B cell (primary cell): ENCODE results near the gene PSMG4. TPM values are rescaled to one million over a fixed set of nuclear protein-coding genes. Genes with fewer than 3 reads are reported as not detected.

Source experiments
- ATAC-seq: fragments of 200-7000 bp; cut with Tn5 transposase; one replicate; pipeline ENCODE4 v1.10.0; 2021; ENCODE audit warnings: low read depth, mild to moderate bottlenecking, moderate number of reproducible peaks, moderate library complexity
- CTCF ChIA-PET: fragments of 350-600 bp; sonication (Branson Sonifier 250); formaldehyde crosslinking; loops from one replicate; lab custom pipeline; 2021; ENCODE audit warnings: antibody characterized with exemption, inconsistent platforms; lab: Charles Lee
- POLR2A ChIA-PET: fragments of 350-600 bp; sonication (Branson Sonifier 250); formaldehyde crosslinking; loops from one replicate; lab custom pipeline; 2021; ENCODE audit warnings: antibody characterized with exemption; lab: Charles Lee
- DNase-seq: peaks from one replicate; pipeline ENCODE4 v3.0.0; 2013
- H2AFZ ChIP-seq: 2 replicates; pipeline ENCODE4 v1.6.1; 2012; ENCODE audit warnings: mild to moderate bottlenecking, low read depth, low read length; ENCODE audit not compliant: insufficient read depth, poor library complexity, severe bottlenecking
- H3K27ac ChIP-seq, 2 donors: 1 replicate in 1 of 2; 2 replicates in 1 of 2; pipeline ENCODE4 v1.5.1; 2012 to 2013; ENCODE audit warnings: low read length in 2 of 2, mild to moderate bottlenecking in 2 of 2, moderate library complexity in 1 of 2
- H3K27me3 ChIP-seq, 4 experiments: fragments of 200-600 bp in 1 of 4; sonication (generic) in 1 of 4; replicated peaks in 1 of 4; 1 replicate in 2 of 4; 2 replicates in 2 of 4; pipeline versions ENCODE4 v1.6.1 to v1.7.0; 2013 to 2016; ENCODE audit warnings: low read length in 3 of 4, mild to moderate bottlenecking in 2 of 4, mixed read lengths in 1 of 4, moderate library complexity in 1 of 4; ENCODE audit not compliant: insufficient read depth in 4 of 4, control insufficient read depth in 3 of 4; ENCODE audit errors: control extremely low read depth in 1 of 4
- H3K36me3 ChIP-seq, 2 experiments: replicated peaks in 1 of 2; 1 replicate in 1 of 2; 2 replicates in 1 of 2; pipeline versions ENCODE4 v1.6.1 to v1.7.1; 2013; ENCODE audit warnings: low read length in 1 of 2; ENCODE audit not compliant: insufficient read depth in 2 of 2, control insufficient read depth in 1 of 2; ENCODE audit errors: control extremely low read depth in 1 of 2, extremely low read depth in 1 of 2
- H3K4me1 ChIP-seq, 2 donors: fragments of 200-600 bp in 1 of 2; sonication (generic) in 1 of 2; 1 replicate in 1 of 2; 2 replicates in 1 of 2; pipeline versions ENCODE4 v1.5.1 to v1.6.1; 2013 to 2017; ENCODE audit warnings: low read length in 2 of 2; ENCODE audit not compliant: control insufficient read depth in 2 of 2, insufficient read depth in 2 of 2
- H3K4me2 ChIP-seq: replicated peaks from 2 replicates; pipeline ENCODE3; 2012; ENCODE audit warnings: mild to moderate bottlenecking, low read depth, low read length; ENCODE audit not compliant: poor library complexity, severe bottlenecking
- H3K4me3 ChIP-seq, 5 experiments: fragments of 200-600 bp in 1 of 5; sonication (generic) in 1 of 5; 1 replicate in 3 of 5; 2 replicates in 2 of 5; pipeline versions ENCODE4 v1.5.1 to v1.7.0; 2011 to 2016; ENCODE audit warnings: low read length in 4 of 5, mild to moderate bottlenecking in 4 of 5, low read depth in 2 of 5, control low read depth in 1 of 5, moderate library complexity in 1 of 5; ENCODE audit not compliant: insufficient read depth in 1 of 5; ENCODE audit errors: control extremely low read depth in 1 of 5, extremely low read depth in 1 of 5
- H3K79me2 ChIP-seq: fragments of 200-600 bp; sonication (generic); one replicate; pipeline ENCODE4 v1.6.0; 2016; ENCODE audit warnings: low read length; ENCODE audit not compliant: control insufficient read depth, insufficient read depth
- H3K9ac ChIP-seq: fragments of 200-600 bp; sonication (generic); 2 replicates; pipeline ENCODE4 v1.6.1; 2017; ENCODE audit warnings: mild to moderate bottlenecking, low read length, moderate library complexity
- H3K9me3 ChIP-seq, 3 donors: one replicate each; pipeline versions ENCODE4 v1.6.1 to v1.7.1; 2013; ENCODE audit warnings: low read length in 2 of 3; ENCODE audit not compliant: control insufficient read depth in 2 of 3, insufficient read depth in 1 of 3; ENCODE audit errors: control extremely low read depth in 1 of 3
- H4K20me1 ChIP-seq: 2 replicates; pipeline ENCODE4 v1.6.0; 2012; ENCODE audit warnings: mild to moderate bottlenecking, low read length; ENCODE audit not compliant: insufficient read depth, control insufficient read depth, poor library complexity, severe bottlenecking
- H3K27ac Mint-ChIP-seq: one replicate; pipeline ENCODE4 v1.8.0; 2021; ENCODE audit warnings: mixed read lengths
- H3K27me3 Mint-ChIP-seq: one replicate; pipeline ENCODE4 v1.8.0; 2021; ENCODE audit warnings: mixed read lengths
- H3K4me1 Mint-ChIP-seq: one replicate; pipeline ENCODE4 v1.8.0; 2021; ENCODE audit warnings: mixed read lengths
- H3K4me3 Mint-ChIP-seq: one replicate; pipeline ENCODE4 v1.8.0; 2021; ENCODE audit warnings: mixed read lengths
- H3K9me3 Mint-ChIP-seq: one replicate; pipeline ENCODE4 v1.8.0; 2022; ENCODE audit warnings: mixed read lengths; ENCODE audit not compliant: insufficient read depth
- EZH2 ChIP-seq: IDR thresholded peaks from 2 replicates; pipeline ENCODE4 v1.6.1; 2012; ENCODE audit warnings: borderline replicate concordance, low read depth, mild to moderate bottlenecking, moderate library complexity, low read length; ENCODE audit not compliant: insufficient read depth, poor library complexity, severe bottlenecking
- WGBS: methylation state at CpG from one replicate; pipeline ENCODE4 v1.1.5; 2013; ENCODE audit warnings: missing lambda C conversion rate; ENCODE audit not compliant: insufficient coverage; 5-methylcytosine and 5-hydroxymethylcytosine counted together
- intact Hi-C: fragments of 100-400 bp; cut with micrococcal nuclease; formaldehyde crosslinking; loops from one replicate; pipeline ENCODE4 v1.10.0; 2022
- polyA plus RNA-seq: library from polyadenylated mRNA; depleted of rRNA; stranded (reverse); fragments of >200 nt; gene quantifications from 2 replicates; pipeline ENCODE4 v1.2.3, GENCODE V29; 2012
- total RNA-seq, 2 donors: library from RNA; stranded (reverse); fragments of 120-200 nt in 1 of 2; gene quantifications; 1 replicate in 1 of 2; 2 replicates in 1 of 2; pipeline versions ENCODE4 v1.2.3 to v1.2.4, GENCODE V29; 2013 to 2022
- TF ChIP-seq, protein P1 (sequence below): fragments of 200-600 bp; IDR thresholded peaks from one replicate; pipeline ENCODE4 v1.8.0; 2022; ENCODE audit warnings: antibody characterized with exemption, mild to moderate bottlenecking

The PSMG4 gene
- total and polyA plus RNA-seq, 2 donors (not counting 1 experiment from before 2014, with no cell fraction given): 31.9 to 42.4 TPM

DNA sequence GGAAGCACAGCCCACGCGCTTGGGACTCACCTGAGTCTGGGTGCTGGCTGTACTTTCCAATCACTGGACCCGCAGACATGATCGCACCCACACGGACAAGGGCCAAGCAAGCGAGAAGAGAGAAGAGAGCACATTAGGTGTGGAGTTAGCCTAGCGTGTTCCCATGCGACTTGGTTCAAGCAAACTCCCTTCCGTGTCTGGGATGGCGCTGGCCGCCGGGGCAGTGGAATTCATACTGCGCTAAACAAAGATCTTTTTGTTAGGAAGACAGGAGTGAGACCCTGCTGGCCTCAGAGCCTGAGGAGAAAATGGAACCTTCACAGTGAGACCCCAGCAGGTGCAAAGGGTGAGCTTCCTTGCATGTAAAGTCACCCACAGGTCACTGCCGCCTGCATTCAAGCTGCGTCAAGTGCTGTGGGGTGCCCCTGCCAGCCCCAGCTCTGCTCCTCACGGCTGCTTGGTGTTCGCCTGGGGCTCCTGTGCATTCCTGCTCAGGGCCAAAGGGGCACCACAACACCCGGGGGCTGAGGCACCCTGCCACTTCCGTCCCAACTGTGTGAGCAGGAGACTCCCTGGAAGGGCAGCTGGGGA is 26.4 kb downstream of the PSMG4 start:
- Histone ChIP-seq H4K20me1 (peaks cover 5% of the 10 kb centered on the region), H3K9me3 (no peaks in the 10 kb centered on the region), H3K27ac (no peak overlapping the region), H3K4me3 (no peak overlapping the region), H3K79me2 (no peaks in the 10 kb centered on the region), H3K4me1 (no peaks in the 10 kb centered on the region), H3K9ac (no peak overlapping the region), H3K4me2 (no peak overlapping the region), H2AFZ (no peak overlapping the region), H3K27me3 (no peaks in the 10 kb centered on the region), H3K36me3 (no peaks in the 10 kb centered on the region)
- ATAC-seq: no peak
- TF ChIP-seq, protein P1, sequence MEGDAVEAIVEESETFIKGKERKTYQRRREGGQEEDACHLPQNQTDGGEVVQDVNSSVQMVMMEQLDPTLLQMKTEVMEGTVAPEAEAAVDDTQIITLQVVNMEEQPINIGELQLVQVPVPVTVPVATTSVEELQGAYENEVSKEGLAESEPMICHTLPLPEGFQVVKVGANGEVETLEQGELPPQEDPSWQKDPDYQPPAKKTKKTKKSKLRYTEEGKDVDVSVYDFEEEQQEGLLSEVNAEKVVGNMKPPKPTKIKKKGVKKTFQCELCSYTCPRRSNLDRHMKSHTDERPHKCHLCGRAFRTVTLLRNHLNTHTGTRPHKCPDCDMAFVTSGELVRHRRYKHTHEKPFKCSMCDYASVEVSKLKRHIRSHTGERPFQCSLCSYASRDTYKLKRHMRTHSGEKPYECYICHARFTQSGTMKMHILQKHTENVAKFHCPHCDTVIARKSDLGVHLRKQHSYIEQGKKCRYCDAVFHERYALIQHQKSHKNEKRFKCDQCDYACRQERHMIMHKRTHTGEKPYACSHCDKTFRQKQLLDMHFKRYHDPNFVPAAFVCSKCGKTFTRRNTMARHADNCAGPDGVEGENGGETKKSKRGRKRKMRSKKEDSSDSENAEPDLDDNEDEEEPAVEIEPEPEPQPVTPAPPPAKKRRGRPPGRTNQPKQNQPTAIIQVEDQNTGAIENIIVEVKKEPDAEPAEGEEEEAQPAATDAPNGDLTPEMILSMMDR: no peak
- TF ChIP-seq EZH2: no peak
- Mint-ChIP-seq H3K4me1 (no peaks in the 10 kb centered on the region), H3K9me3 (no peaks in the 10 kb centered on the region), H3K27ac (no peak overlapping the region), H3K4me3 (no peak overlapping the region), H3K27me3 (no peaks in the 10 kb centered on the region)
- ChIA-PET POLR2A (no interaction called here), CTCF (interaction anchor here (1.6 to 14.3 kb wide), 2 partner anchors 168 to 447 kb away, joined by 3 to 269 read pairs; no protein-coding TSS in a partner anchor)
- 97% methylated on average over 19 of the region's 19 CpGs for WGBS
- intact Hi-C loops: no loop called here
- DNase-seq: no peak

DNA sequence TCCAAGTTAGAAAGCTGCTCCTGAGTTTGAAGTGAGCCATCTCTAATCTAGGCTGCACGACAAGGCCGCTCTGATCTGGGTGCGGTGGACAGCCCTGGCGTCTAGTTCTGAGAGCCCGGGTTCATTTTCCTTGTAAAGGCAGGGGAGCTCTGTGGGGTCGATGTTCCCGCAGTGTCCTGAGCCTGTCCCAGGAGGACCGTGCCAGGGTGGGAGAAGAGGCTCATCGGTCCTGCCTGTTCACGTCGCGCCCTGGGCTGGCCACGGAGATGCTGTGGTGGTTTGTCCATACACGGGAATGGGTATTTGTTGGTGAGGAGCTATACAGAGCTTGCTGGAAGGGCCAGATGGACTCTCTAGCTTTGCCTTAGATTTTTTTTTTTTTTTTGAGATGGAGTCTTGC is 27.0 kb downstream of the PSMG4 start:
- Histone ChIP-seq H3K36me3 (no peaks in the 10 kb centered on the region), H4K20me1 (peaks cover 4% of the 10 kb centered on the region), H3K9me3 (no peaks in the 10 kb centered on the region), H2AFZ (no peak overlapping the region), H3K27ac (no peak overlapping the region), H3K27me3 (no peaks in the 10 kb centered on the region), H3K4me2 (no peak overlapping the region), H3K9ac (no peak overlapping the region), H3K4me3 (no peak overlapping the region), H3K4me1 (no peaks in the 10 kb centered on the region), H3K79me2 (no peaks in the 10 kb centered on the region)
- no peak for ATAC-seq
- WGBS: 90% methylated on average over 14 of the region's 14 CpGs
- Mint-ChIP-seq H3K9me3 (no peaks in the 10 kb centered on the region), H3K4me1 (no peaks in the 10 kb centered on the region), H3K27ac (no peak overlapping the region), H3K27me3 (no peaks in the 10 kb centered on the region), H3K4me3 (no peak overlapping the region)
- CTCF ChIA-PET: interaction anchor here (1.6 to 14.3 kb wide), 2 partner anchors 168 to 446 kb away, joined by 3 to 269 read pairs; no protein-coding TSS in a partner anchor
- no peak for DNase-seq
- intact Hi-C loops: no loop called here
- no peak for TF ChIP-seq EZH2
- TF ChIP-seq, protein P1: no peak
- POLR2A ChIA-PET: no interaction called here
